Measurements from ENCODE around the gene C18orf32.

GRCh38 chr18:49490246-49490762 is 3.3 kb upstream of the C18orf32 start:
- TF ChIP-seq CTCF (IDR thresholded peaks at IDR 0.05) (no peak), POLR2A (IDR thresholded peaks at IDR 0.05) (no peak), POLR2AphosphoS5 (IDR thresholded peaks at IDR 0.05; ENCODE audit: insufficient read depth in 1 of 2, low read depth in 1 of 2) (no peak)
